ENCODE results near the gene MCTP1. TPM values are rescaled to one million over a fixed set of nuclear protein-coding genes. Genes with fewer than 3 reads are reported as not detected.

Gene MCTP1
- total RNA-seq, 2 experiments from 2014 or later: not detected

DNA sequence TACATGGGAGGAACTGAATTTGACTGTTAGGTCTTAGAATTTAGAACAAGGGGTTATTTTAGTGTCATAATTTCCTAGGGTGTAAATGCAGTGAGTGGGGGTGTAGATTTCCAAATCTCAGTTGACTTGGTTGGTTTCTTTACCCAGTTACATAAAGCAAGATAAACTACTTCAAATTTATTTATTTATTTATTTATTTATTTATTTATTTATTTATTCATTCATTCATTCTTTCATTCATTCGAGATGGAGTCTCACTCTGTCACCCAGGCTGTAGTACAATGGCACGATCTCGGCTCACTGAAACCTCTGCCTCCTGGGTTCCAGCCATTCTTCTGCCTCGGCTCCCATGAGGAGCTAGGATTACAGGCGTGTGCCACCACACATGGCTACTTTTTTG lies 466.0 kb downstream of the MCTP1 start:
- CTCF ChIA-PET: no interaction called here
- Mint-ChIP-seq H3K27ac (no peak overlapping the region), H3K4me3 (no peak overlapping the region), H3K36me3 (ENCODE audit: low read depth) (no peaks in the 10 kb centered on the region), H3K27me3 (ENCODE audit: low read depth) (peaks cover 5% of the 10 kb centered on the region), H3K4me1 (ENCODE audit: low read depth) (no peaks in the 10 kb centered on the region), H3K9me3 (no peaks in the 10 kb centered on the region)
- no peak for DNase-seq
- intact Hi-C loops (cut with micrococcal nuclease): no loop called here

DNA sequence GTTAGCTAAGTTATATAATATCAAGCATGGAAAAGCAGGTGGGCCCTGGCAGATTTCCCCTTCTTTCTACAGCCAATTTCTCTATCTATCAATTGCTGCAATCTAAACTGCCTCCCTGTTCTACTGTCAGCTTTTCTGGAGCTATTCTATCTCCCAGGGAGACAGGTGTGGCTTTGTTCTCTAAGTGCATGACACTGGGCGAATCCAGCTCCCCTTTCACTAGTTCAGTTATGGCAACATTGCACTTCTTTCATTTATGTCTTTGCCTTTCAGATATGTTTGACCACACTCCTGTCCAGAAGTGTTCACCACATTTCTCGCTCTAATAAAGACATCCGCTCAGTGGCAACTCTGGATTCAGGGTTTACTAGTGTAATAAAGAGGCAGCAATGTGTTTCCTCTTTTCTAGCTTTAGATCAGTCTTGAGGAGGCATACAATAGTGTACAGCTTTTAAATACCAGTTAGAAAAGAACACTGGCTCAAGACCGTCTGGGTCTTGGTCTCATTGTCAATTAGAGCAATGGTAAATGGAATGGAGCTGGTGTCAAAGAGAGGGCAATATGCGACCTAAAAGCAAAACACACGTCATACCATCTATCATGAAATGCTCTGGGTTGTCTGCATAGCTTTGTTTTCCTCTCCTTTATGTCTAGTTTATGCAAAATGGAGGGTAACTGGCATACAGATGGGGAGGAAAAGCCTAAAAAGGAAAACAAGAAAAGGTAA lies 469.4 kb downstream of the MCTP1 start:
- Mint-ChIP-seq H3K27ac (no peak overlapping the region), H3K4me1 (ENCODE audit: low read depth) (no peaks in the 10 kb centered on the region), H3K36me3 (ENCODE audit: low read depth) (no peaks in the 10 kb centered on the region), H3K27me3 (ENCODE audit: low read depth) (peaks cover 2% of the 10 kb centered on the region), H3K4me3 (no peak overlapping the region), H3K9me3 (no peaks in the 10 kb centered on the region)
- intact Hi-C loops (cut with micrococcal nuclease): no loop called here
- DNase-seq: no peak
- CTCF ChIA-PET: interaction anchor here (1.0 to 1.4 kb wide), 2 partner anchors 17 to 53 kb away, joined by 3 to 4 read pairs; no protein-coding TSS in a partner anchor

DNA sequence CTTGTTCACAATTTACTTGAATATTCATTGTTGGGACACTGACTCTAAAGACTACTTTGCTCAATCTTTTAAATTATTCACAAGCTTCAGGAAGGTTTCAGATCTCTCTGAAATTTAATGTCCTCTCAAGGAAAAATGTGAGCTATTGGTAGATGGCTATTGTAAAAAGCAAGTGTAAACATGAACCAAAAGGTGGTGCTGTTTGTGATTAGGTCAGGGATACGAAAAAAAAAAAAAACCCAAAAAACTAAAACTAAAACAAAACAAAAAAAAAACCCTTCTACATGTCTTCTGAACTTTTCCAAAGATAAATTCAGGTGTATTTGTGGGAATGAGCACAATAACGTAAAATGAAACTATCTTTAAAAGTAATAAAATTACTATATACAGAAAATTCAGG lies 472.7 kb downstream of the MCTP1 start:
- CTCF ChIA-PET: interaction anchor here (0.9 kb wide), 1 partner anchor 74 kb away, joined by 3 read pairs; no protein-coding TSS in a partner anchor
- no peak for DNase-seq
- no peaks in the 10 kb centered on the region for H3K4me1 Mint-ChIP-seq (ENCODE audit: low read depth)

DNA sequence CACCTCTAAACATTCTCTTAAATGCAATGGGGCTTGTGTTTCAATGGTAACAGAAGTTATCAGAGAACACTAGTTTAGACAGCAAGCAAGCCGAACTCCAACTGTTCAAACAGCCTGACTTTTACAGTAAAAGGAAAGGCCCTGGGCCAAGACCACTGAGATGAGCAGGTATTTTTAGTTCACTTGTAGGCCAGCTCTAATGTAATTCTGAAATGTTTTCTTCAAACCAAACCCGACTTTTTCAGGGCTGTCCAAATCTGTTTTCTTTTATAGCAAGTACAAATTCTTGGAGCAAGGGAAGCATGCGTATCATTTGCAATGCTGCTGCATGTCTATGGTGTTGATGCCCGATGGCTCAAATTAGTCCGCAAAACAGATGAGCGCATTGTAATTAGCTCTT lies 473.6 kb downstream of the MCTP1 start:
- CTCF ChIA-PET: no interaction called here
- Mint-ChIP-seq H3K4me1 (ENCODE audit: low read depth) (no peaks in the 10 kb centered on the region), H3K4me3 (no peak overlapping the region), H3K27ac (no peak overlapping the region), H3K9me3 (no peaks in the 10 kb centered on the region), H3K27me3 (ENCODE audit: low read depth) (no peaks in the 10 kb centered on the region), H3K36me3 (ENCODE audit: low read depth) (no peaks in the 10 kb centered on the region)
- DNase-seq: no peak
- intact Hi-C loops (cut with micrococcal nuclease): no loop called here

More for the DNA sequence above, 472.7 kb downstream of the MCTP1 start:
- Mint-ChIP-seq H3K27ac (no peak overlapping the region), H3K4me3 (no peak overlapping the region), H3K27me3 (ENCODE audit: low read depth) (no peaks in the 10 kb centered on the region), H3K9me3 (no peaks in the 10 kb centered on the region), H3K36me3 (ENCODE audit: low read depth) (no peaks in the 10 kb centered on the region)
- intact Hi-C loops (cut with micrococcal nuclease): no loop called here

DNA sequence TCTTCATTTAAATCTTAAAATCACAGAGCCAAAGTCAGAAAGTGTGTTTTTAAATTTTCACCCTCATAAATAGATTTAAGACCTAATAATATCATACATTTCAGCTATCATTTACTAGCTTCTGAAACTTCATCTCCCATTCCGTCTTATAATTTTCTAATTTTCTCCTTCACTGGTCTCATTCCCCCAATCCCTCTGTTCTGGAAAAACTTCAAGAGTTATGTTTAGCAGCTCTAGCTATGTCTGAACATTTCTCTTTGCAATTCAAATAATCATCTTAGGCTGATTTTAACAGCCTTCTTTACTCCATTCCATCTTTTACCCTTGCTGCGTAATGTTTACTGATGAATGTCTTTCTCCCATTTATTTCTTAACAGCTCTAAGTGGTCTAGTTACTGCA lies 474.0 kb downstream of the MCTP1 start:
- no peak for DNase-seq
- Mint-ChIP-seq H3K27me3 (ENCODE audit: low read depth) (no peaks in the 10 kb centered on the region), H3K27ac (no peak overlapping the region), H3K36me3 (ENCODE audit: low read depth) (no peaks in the 10 kb centered on the region), H3K9me3 (no peaks in the 10 kb centered on the region), H3K4me3 (no peak overlapping the region), H3K4me1 (ENCODE audit: low read depth) (no peaks in the 10 kb centered on the region)
- CTCF ChIA-PET: no interaction called here
- intact Hi-C loops (cut with micrococcal nuclease): no loop called here

DNA sequence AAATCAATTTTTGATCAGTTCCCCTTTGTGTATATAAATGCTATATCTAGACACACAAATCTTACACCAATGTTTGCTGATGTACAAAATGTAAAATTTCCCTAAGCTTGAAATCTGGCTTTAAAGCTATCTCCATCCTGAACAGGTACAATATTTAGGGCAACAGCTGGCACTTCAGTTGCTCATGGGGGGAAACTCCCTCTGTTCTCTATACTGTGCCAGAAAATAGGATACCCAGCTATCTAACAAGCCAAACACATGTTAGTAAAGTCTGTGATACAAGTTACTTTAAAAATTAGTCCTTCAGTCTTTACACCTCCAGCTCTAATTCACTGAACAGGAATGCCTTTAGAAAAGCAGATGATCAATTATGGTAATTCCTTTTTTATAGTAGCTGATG lies 474.6 kb downstream of the MCTP1 start:
- Mint-ChIP-seq H3K4me3 (no peak overlapping the region), H3K27me3 (ENCODE audit: low read depth) (no peaks in the 10 kb centered on the region)
- CTCF ChIA-PET: no interaction called here

DNA sequence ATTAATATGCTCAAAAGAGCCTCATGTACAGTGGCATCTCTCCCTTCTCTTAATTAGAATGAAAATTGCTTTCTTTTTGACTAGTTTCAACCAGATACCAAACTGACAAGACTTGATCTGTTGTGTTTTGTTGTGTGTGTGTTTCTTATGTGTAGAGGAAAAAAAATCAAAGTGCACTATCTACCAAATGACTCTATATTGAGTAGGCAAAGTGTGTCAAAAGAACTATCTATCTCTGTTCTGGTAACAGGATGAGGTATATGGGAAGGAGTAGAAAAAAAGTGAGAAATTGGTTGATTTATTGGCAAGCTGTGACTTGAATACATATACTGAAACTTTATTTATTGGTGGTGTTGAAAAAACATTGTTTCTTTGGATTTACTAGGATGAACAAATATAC lies 476.4 kb downstream of the MCTP1 start:
- Mint-ChIP-seq H3K4me1 (ENCODE audit: low read depth) (no peaks in the 10 kb centered on the region), H3K27ac (no peak overlapping the region), H3K27me3 (ENCODE audit: low read depth) (no peaks in the 10 kb centered on the region), H3K9me3 (no peaks in the 10 kb centered on the region), H3K36me3 (ENCODE audit: low read depth) (no peaks in the 10 kb centered on the region), H3K4me3 (no peak overlapping the region)
- CTCF ChIA-PET: interaction anchor here (0.8 kb wide), 1 partner anchor 15 kb away, joined by 3 read pairs; no protein-coding TSS in a partner anchor
- intact Hi-C loops (cut with micrococcal nuclease): loop anchor here (1.0 kb wide), 1 partner anchor 15 kb away; no protein-coding TSS in a partner anchor
- no peak for DNase-seq

More for the DNA sequence above, 474.6 kb downstream of the MCTP1 start:
- intact Hi-C loops (cut with micrococcal nuclease): no loop called here
- Mint-ChIP-seq H3K9me3 (no peaks in the 10 kb centered on the region), H3K4me1 (ENCODE audit: low read depth) (no peaks in the 10 kb centered on the region), H3K36me3 (ENCODE audit: low read depth) (no peaks in the 10 kb centered on the region), H3K27ac (no peak overlapping the region)
- no peak for DNase-seq

DNA sequence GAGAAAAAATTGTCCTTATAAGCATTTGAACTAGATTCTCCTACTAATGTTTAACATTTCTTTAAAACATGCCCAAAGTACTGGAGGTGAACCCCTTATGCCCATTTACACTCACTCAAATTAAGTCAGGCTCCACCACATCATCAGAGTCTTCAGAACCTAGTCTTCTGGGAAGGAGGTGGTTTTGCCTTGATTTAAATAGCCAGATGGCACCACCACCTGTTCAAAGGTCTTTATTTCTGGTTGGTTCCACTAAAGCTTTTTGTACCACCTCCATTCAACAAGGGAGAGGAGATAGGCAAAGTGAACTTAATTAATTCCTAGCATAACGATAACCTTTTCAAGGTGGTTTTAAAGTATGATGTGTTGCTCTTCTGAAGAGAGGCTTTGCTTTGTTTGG lies 476.9 kb downstream of the MCTP1 start:
- intact Hi-C loops (cut with micrococcal nuclease): loop anchor here (1.0 kb wide), 1 partner anchor 15 kb away; no protein-coding TSS in a partner anchor
- CTCF ChIA-PET: no interaction called here
- Mint-ChIP-seq H3K4me1 (ENCODE audit: low read depth) (no peaks in the 10 kb centered on the region), H3K9me3 (no peaks in the 10 kb centered on the region), H3K36me3 (ENCODE audit: low read depth) (no peaks in the 10 kb centered on the region), H3K27me3 (ENCODE audit: low read depth) (no peaks in the 10 kb centered on the region), H3K4me3 (no peak overlapping the region), H3K27ac (no peak overlapping the region)
- DNase-seq: no peak

DNA sequence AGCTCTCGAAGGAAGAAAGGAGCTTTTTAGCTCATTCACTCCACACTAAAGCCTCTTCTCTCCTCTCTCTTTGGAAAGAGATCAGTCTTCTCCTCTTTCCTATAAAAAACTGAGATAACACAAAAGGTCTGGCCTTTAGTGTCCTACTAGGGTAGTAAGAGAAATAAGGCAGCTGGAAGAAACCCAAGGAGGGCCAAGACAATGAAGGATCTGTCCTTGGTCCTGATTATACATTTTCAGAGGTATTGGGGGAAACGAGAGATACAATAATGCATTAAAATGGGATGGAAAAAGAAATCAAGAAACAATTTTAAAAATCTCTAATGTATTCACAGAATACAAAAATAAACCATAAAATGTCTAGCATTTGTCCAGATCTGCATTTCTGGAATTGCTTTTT lies 482.4 kb downstream of the MCTP1 start:
- CTCF ChIA-PET: no interaction called here
- no peaks in the 10 kb centered on the region for H3K9me3 Mint-ChIP-seq
- intact Hi-C loops (cut with micrococcal nuclease): no loop called here
- no peak overlapping the region for H3K27ac Mint-ChIP-seq
- no peaks in the 10 kb centered on the region for H3K4me1 Mint-ChIP-seq (ENCODE audit: low read depth)
- H3K27me3 Mint-ChIP-seq (ENCODE audit: low read depth): no peaks in the 10 kb centered on the region
- no peaks in the 10 kb centered on the region for H3K36me3 Mint-ChIP-seq (ENCODE audit: low read depth)
- no peak for DNase-seq
- no peak overlapping the region for H3K4me3 Mint-ChIP-seq

DNA sequence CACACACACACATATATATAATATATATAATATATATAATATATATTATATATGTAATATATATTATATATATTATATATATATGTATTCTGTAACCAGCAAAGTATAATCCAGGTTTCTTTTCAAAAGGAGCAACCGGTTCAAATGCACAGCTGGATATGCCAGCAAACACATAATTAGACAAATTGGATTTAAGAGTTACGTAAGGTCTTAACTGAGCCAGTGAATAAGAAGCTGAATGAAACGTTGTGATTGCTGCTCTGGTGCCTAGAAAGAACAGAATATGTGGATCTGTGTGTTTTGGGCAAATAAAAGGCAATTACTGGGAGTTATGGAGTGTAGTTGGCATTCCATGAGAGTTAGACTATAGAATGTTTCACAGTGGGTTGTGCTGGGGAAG lies 488.3 kb downstream of the MCTP1 start:
- H3K4me1 Mint-ChIP-seq (ENCODE audit: low read depth): peaks cover 32% of the 10 kb centered on the region

DNA sequence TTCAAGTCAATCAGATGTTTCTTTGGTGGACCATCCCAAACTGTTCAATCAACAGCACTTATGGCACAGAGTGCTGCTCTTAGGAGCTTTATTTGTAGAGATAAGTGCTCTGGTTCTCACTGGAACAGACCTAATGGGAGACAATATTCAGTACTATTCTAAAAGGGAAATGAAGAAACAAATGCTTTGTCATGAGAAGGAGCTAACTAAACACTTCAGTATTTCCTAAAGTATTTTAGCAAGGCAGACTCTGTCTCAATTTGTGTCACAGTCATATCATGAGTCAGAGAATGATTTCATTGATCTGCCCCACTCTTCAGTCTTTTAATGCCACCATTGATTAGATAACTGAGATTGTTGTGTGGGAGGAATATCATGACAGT lies 491.1 kb downstream of the MCTP1 start:
- intact Hi-C loops (cut with micrococcal nuclease): loop anchor here (1.0 to 5.0 kb wide), 14 partner anchors 14 to 1230 kb away; partner anchors contain the start of genes NR2F1 and NR2F1-AS1
- H3K27me3 Mint-ChIP-seq (ENCODE audit: low read depth): no peaks in the 10 kb centered on the region
- no peaks in the 10 kb centered on the region for H3K36me3 Mint-ChIP-seq (ENCODE audit: low read depth)
- no peaks in the 10 kb centered on the region for H3K9me3 Mint-ChIP-seq
- peak overlapping the region; percentile 24 for H3K4me3 Mint-ChIP-seq
- no peak for DNase-seq
- peaks cover 32% of the 10 kb centered on the region for H3K4me1 Mint-ChIP-seq (ENCODE audit: low read depth)
- CTCF ChIA-PET: interaction anchor here (0.8 kb wide), 2 partner anchors 15 to 55 kb away, joined by 3 read pairs; no protein-coding TSS in a partner anchor
- peak overlapping the region; percentile 88 for H3K27ac Mint-ChIP-seq

More for the DNA sequence above, 488.3 kb downstream of the MCTP1 start:
- DNase-seq: no peak
- no peaks in the 10 kb centered on the region for H3K27me3 Mint-ChIP-seq (ENCODE audit: low read depth)
- no peaks in the 10 kb centered on the region for H3K36me3 Mint-ChIP-seq (ENCODE audit: low read depth)
- H3K27ac Mint-ChIP-seq: no peak overlapping the region
- H3K9me3 Mint-ChIP-seq: no peaks in the 10 kb centered on the region
- intact Hi-C loops (cut with micrococcal nuclease): no loop called here
- no peak overlapping the region for H3K4me3 Mint-ChIP-seq
- CTCF ChIA-PET: no interaction called here

DNA sequence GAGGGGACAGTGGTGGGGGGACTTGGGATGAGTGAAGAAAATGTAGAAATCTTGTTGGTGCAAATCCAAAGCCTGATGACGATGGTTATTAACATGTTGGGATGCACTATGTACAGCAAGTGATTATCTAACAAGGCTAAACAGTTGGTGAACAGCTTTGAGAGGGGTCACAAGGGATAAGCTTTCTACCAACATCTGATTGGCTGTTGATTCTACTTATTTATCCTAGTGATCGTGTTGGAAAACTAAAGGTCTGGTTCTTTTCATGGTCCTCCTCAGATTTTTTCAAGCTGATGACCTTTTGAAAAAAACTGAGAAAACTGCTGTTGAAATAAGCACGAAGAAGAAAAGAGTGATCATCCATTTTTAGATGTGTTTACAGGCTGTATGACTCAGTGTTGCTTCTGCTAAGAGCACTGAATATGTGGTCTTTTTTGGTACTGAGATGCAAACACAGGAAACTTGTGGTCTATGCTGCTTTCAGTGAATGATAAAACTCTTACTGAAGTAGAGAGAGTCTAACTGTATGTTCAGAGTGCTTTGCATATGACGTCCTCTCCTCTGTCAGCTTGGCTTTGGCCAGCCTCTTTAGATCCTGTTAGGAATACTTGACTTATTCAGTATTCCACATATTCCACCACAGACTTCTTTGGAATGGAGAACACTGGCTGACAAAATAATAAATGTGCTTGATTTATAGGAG lies 491.6 kb downstream of the MCTP1 start:
- CTCF ChIA-PET: interaction anchor here (0.8 kb wide), 1 partner anchor 16 kb away, joined by 3 read pairs; no protein-coding TSS in a partner anchor
- H3K9me3 Mint-ChIP-seq: no peaks in the 10 kb centered on the region
- peaks cover 32% of the 10 kb centered on the region for H3K4me1 Mint-ChIP-seq (ENCODE audit: low read depth)
- intact Hi-C loops (cut with micrococcal nuclease): loop anchor here (1.0 to 5.0 kb wide), 13 partner anchors 15 to 1211 kb away; partner anchors contain the start of genes NR2F1 and NR2F1-AS1
- peak; percentile 46 for DNase-seq
- H3K27me3 Mint-ChIP-seq (ENCODE audit: low read depth): no peaks in the 10 kb centered on the region
- no peaks in the 10 kb centered on the region for H3K36me3 Mint-ChIP-seq (ENCODE audit: low read depth)
- H3K4me3 Mint-ChIP-seq: peak overlapping the region; percentile 24
- peak overlapping the region; percentile 88 for H3K27ac Mint-ChIP-seq

All from activated naive CD4-positive, alpha-beta T cell treated with anti-CD3 and anti-CD28 coated beads for 36 hours (primary cell).